Measurements from ENCODE around the gene MTMR12.

The MTMR12 gene

DNA sequence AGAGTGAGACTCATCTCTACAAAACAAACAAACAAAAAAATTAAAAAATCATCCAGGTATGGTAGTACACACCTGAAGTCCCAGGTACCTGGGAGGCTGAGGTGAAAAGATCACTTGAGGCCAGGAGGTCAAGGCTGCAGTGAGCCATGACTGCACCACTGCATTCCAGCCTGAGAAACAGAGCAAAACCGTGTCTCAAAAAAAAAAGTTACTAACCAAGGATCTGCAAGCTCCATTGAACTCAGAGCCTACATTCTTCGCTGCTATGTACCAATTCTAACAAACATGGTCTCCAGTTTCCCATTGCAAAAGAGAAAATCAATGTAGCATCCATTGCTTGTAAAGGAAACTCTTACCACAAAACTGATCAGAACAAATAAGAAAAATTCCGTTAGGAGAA lies 33.5 kb downstream of the MTMR12 start:
- FAIRE-seq (no peak), DNase-seq (ENCODE audit: insufficient read length, low spot score) (no peak)
- TF ChIP-seq, protein P1, sequence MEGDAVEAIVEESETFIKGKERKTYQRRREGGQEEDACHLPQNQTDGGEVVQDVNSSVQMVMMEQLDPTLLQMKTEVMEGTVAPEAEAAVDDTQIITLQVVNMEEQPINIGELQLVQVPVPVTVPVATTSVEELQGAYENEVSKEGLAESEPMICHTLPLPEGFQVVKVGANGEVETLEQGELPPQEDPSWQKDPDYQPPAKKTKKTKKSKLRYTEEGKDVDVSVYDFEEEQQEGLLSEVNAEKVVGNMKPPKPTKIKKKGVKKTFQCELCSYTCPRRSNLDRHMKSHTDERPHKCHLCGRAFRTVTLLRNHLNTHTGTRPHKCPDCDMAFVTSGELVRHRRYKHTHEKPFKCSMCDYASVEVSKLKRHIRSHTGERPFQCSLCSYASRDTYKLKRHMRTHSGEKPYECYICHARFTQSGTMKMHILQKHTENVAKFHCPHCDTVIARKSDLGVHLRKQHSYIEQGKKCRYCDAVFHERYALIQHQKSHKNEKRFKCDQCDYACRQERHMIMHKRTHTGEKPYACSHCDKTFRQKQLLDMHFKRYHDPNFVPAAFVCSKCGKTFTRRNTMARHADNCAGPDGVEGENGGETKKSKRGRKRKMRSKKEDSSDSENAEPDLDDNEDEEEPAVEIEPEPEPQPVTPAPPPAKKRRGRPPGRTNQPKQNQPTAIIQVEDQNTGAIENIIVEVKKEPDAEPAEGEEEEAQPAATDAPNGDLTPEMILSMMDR (IDR thresholded peaks at IDR 0.05; ENCODE audit: insufficient read depth, missing control alignments) = no peak

DNA sequence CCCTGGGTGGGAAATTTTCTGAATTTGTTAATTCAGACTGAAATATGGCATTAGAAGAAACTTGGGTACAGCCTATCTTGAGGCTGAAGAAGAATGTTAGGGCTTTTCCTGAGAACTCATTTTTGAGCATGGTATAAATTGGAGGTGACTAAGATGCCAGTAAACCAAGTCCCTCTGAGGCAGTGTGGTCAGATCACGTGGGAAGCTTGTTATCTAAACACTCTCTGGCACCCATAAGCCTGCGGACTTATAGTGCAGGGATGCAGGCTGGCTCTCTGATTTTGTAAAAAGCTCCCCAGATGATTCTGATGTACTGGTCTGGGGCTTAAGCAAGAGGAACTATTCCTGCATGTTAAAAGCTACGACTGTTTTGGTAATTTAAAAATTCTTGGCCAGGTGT lies 34.3 kb downstream of the MTMR12 start:
- DNase-seq (ENCODE audit: insufficient read length, low spot score) = no peak
- FAIRE-seq = no peak
- TF ChIP-seq, protein P1 (IDR thresholded peaks at IDR 0.05; ENCODE audit: insufficient read depth, missing control alignments) = no peak

DNA sequence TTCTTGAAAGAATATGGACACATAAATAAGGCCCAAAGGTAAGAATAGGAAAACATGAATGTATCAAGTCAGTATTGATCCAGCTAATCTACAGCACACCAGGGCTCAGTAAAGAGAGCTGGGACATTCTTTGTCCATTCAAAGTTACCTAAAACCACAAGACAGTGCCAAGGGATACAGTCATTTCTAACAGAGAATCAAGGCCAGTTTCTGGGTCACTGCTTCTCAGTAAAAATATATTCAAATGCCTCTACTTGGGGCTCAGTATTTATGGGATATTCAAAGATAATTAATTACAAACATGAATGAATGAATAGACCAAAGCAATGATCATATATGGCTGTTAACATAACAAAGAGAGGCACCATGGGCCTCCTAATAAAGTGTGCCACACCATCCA lies 34.9 kb downstream of the MTMR12 start:
- FAIRE-seq = no peak

DNA sequence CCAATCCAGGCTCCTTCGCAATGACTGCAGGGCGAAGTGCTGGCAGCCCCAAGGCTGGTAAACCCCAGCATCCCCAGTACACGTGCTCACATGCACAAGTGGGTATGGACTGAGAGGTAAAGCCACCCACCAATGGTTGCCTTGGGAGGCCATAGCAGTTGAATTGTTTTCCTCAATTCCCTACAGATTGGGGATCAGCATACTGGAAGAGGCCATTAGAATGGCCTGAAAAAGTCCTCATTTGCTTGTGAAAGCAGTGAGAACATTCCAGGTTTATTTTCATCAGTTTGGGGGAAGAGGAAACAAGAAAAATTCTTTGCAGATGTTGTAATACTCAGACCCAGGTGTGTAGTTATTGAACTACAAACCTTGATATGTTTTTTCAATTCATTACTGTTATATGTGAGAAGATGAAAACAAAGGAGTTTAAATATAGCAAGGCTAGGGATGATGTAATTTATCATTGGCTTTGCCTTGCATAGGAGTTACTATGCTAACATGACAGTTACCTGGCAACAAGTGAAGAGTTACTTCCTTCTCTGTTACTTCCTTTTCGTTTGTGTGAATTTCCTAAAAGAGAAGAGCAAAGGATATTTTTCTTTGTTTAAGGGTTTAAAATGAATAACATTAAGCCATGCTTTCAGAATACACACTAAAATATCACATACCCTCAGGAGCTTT lies 36.4 kb downstream of the MTMR12 start:
- no peak for FAIRE-seq
- TF ChIP-seq, protein P1 (IDR thresholded peaks at IDR 0.05; ENCODE audit: insufficient read depth, missing control alignments) = no peak
- no peak for DNase-seq (ENCODE audit: insufficient read length, low spot score)

More for the DNA sequence above, 34.9 kb downstream of the MTMR12 start:
- TF ChIP-seq, protein P1 (IDR thresholded peaks at IDR 0.05; ENCODE audit: insufficient read depth, missing control alignments) = no peak
- no peak for DNase-seq (ENCODE audit: insufficient read length, low spot score)

DNA sequence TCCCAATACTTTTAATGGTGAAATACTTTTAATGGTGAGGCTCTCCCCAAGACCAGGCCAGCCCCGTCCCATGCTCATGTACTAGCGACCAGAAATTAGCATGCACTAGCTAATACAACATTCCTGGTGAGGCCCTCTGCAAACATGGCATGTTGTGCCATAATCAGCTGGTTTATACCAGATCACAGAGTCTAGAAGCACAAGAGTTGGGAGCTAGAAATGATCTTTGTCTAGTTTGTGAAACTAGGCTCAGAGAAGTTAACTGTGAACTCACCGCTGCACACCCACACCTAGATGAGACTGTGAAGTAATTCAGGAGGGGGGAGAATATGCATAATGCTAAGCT lies 37.4 kb downstream of the MTMR12 start:
- TF ChIP-seq, protein P1 (IDR thresholded peaks at IDR 0.05; ENCODE audit: insufficient read depth, missing control alignments) = no peak
- no peak for FAIRE-seq
- DNase-seq (ENCODE audit: insufficient read length, low spot score) = no peak

DNA sequence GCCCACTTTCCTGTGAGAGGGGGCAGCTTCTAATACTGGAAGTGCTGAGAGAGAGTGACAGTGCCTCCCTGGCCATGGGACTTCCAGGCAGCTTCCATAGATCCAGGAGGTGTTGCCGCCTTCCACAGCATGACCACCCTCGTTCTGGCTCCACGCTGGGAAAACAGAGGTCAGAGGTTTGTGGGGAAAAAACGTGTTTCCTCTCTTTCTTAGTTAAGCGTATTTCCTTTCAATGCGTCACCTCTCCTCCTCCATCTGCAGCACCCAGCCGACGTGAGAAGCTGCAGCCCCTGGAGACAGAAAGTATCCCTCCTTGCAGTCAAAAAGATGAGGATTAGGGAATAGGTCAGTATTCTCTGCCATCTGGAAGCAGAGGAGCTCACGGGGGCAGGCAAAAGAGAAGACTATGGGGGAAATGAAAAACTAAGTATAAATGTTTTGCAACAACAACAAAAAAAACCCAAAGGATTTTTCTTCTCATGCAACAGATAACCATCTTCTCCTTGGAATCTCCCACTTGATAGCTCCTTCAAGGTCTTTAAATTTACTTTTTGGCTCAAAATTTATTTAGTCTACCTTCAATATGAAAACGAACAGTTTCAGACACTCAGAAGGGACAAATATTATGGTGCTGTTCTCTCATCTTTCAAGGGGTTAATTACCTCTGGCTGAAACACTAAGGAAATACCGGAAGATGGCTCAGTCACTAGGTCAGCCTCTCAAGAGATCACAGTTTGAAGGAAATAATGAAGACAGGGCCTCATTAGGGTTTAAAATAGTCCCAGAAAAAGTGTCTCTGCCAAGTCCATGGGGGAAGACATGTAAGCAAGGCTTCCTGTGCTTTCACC lies 38.0 kb downstream of the MTMR12 start:
- TF ChIP-seq, protein P1 (IDR thresholded peaks at IDR 0.05; ENCODE audit: insufficient read depth, missing control alignments) = no peak
- DNase-seq (ENCODE audit: insufficient read length, low spot score) (no peak), FAIRE-seq (no peak)

DNA sequence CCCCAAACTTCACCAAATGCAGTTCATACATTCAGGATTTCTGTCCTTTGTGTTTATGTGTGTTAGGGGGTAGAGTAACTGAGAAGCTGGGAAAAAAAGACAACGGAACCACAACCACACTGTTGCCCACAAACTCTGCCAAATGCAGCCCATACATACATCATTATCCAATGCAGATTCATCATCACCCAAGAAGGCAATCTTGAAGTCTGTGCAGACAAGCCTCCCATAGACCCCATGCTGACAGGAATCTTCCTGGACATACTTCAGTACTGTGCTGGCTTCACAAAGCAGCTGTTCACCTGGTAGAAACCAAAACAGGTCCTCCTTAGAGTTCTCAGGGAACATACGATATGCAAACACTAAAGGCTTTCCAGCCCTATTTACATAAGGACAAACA lies 38.9 kb downstream of the MTMR12 start:
- no peak for FAIRE-seq
- TF ChIP-seq, protein P1 (IDR thresholded peaks at IDR 0.05; ENCODE audit: insufficient read depth, missing control alignments) = no peak
- no peak for DNase-seq (ENCODE audit: insufficient read length, low spot score)

All from D721Med (cell line).